GM12892 (cell line): Measurements from ENCODE around the gene TTC13.

ENCODE experiments used
- POLR2A ChIP-seq: IDR thresholded peaks from 2 replicates; pipeline ENCODE4 v1.6.1; 2011; ENCODE audit warnings: low read depth, low read length, control low read depth
- POLR2AphosphoS5 ChIP-seq: IDR thresholded peaks from 2 replicates; pipeline ENCODE4 v1.6.1; 2011; ENCODE audit warnings: low read depth, low read length, control low read depth
- TAF1 ChIP-seq: IDR thresholded peaks from 2 replicates; pipeline ENCODE4 v1.6.1; 2011; ENCODE audit warnings: low read depth, mild to moderate bottlenecking, control low read depth, low read length, borderline replicate concordance

DNA sequence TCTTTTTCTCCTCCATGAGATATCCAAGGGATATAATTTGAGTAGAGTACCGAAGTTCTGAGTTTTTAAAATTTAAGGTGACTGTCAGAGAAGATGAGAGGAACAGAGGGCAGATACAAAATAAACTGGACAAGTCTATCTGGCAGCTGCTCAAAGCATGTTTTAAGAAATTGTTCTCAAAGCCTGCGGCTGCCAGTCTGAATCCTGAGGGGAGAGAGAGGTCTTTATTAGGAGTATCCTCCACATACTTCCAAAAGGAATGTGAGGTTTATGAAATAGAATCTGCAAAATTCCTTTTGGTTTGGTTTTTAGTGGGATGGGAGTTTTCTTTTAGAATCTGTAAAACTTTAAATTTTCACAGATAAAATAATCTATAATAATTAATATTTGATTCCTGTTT lies 41.3 kb downstream of the TTC13 start:
- TF ChIP-seq POLR2AphosphoS5 = no peak
- no peak for TF ChIP-seq TAF1
- no peak for TF ChIP-seq POLR2A
